Gastrocnemius medialis (tissue), 4 donors: ENCODE results near the gene TNNI3K. TPM values are rescaled to one million over a fixed set of nuclear protein-coding genes. Genes with fewer than 3 reads are reported as not detected.

ENCODE experiments used
- ATAC-seq, 2 donors: fragments of 150-250 bp; one replicate each; pipeline ENCODE4 v1.9.1; 2016
- DNase-seq, 2 donors: peaks; one replicate each; pipeline ENCODE4 v3.0.0-alpha.2; 2019
- H3K27ac ChIP-seq, 4 donors: fragments of 200-600 bp; sonication (generic); 1 replicate in 1 of 4; 2 replicates in 3 of 4; pipeline ENCODE4 v1.5.1; 2016 to 2018; ENCODE audit warnings: mild to moderate bottlenecking in 2 of 4, moderate library complexity in 1 of 4
- H3K27me3 ChIP-seq, 3 donors: fragments of 200-600 bp; sonication (generic) in 2 of 3; 1 replicate in 1 of 3; 2 replicates in 2 of 3; pipeline versions ENCODE4 v1.5.1 to v1.6.0; 2016 to 2019; ENCODE audit warnings: mild to moderate bottlenecking in 1 of 3, moderate library complexity in 1 of 3
- H3K36me3 ChIP-seq, 2 donors: fragments of 200-600 bp; sonication (generic) in 1 of 2; one replicate each; pipeline ENCODE4 v1.5.1; 2017 to 2018
- H3K4me1 ChIP-seq, 2 donors: fragments of 200-600 bp; sonication (generic) in 1 of 2; one replicate each; pipeline ENCODE4 v1.5.1; 2016 to 2017; ENCODE audit warnings: mild to moderate bottlenecking in 2 of 2
- H3K4me3 ChIP-seq, 4 donors: fragments of 200-600 bp; sonication (generic) in 3 of 4; 1 replicate in 1 of 4; 2 replicates in 3 of 4; pipeline ENCODE4 v1.5.1; 2016 to 2019; ENCODE audit warnings: mild to moderate bottlenecking in 2 of 4
- H3K9me3 ChIP-seq, 3 donors: fragments of 200-600 bp; sonication (generic) in 2 of 3; 1 replicate in 1 of 3; 2 replicates in 2 of 3; pipeline ENCODE4 v1.5.1; 2016 to 2019
- CTCF ChIP-seq, 5 experiments: fragments of 450-650 bp in 3 of 5; fragments of 200-600 bp in 2 of 5; sonication (generic) in 2 of 5; IDR thresholded peaks in 4 of 5; conservative IDR thresholded peaks in 1 of 5; 1 replicate in 4 of 5; 2 replicates in 1 of 5; pipeline ENCODE4 v1.5.1; 2016 to 2019; ENCODE audit warnings: antibody characterized with exemption in 5 of 5, mild to moderate bottlenecking in 3 of 5, moderate library complexity in 3 of 5
- POLR2A ChIP-seq, 2 donors: fragments of 450-650 bp; IDR thresholded peaks; one replicate each; pipeline ENCODE4 v1.6.1; 2017; ENCODE audit warnings: antibody characterized with exemption in 2 of 2, mild to moderate bottlenecking in 2 of 2, moderate library complexity in 2 of 2
- in situ Hi-C, 4 donors: fragments of 200-750 bp; cut with MboI; loops; one replicate each; pipeline versions ENCODE4 v1.15.0 to v1.8.0; 2017; ENCODE audit warnings: low sequenced_read_pairs in 4 of 4
- intact Hi-C: fragments of 100-400 bp; cut with DNase I; formaldehyde crosslinking; loops from one replicate; pipeline ENCODE4 v1.15.1; 2023; ENCODE audit warnings: low total_unique reads
- total RNA-seq, 4 donors: library from RNA; depleted of rRNA; stranded (reverse); fragments of >200 nt; gene quantifications; one replicate each; pipeline versions ENCODE4 v1.1.0 to v1.2.3, GENCODE V29; 2016

The TNNI3K gene
- total RNA-seq, 4 donors from 2014 or later, result 0.39 to 8.6 (median 4.0) TPM

GRCh38 chr1:74344387-74344786 is 109.2 kb downstream of the TNNI3K start:
- Histone ChIP-seq H3K36me3 (no peaks in the 10 kb centered on the region), H3K9me3 (no peaks in the 10 kb centered on the region), H3K4me1 (peaks cover 0 to 6% of the 10 kb centered on the region in 2 donors), H3K4me3 (no peak overlapping the region), H3K27me3 (no peaks in the 10 kb centered on the region), H3K27ac (no peak overlapping the region)
- intact Hi-C loops, result no loop called here
- in situ Hi-C loops, result no loop called here
- no peak for ATAC-seq
- no peak for DNase-seq
- TF ChIP-seq CTCF (IDR thresholded peaks at IDR 0.05 in 4 of 5, conservative IDR thresholded peaks at IDR 0.05 in 1 of 5) (no peak), POLR2A (IDR thresholded peaks at IDR 0.05) (no peak)

- in situ Hi-C loops (no loop called here), intact Hi-C loops (no loop called here)
- Histone ChIP-seq H3K36me3 (no peaks in the 10 kb centered on the region), H3K4me1 (no peaks in the 10 kb centered on the region), H3K27ac (no peak overlapping the region), H3K27me3 (no peaks in the 10 kb centered on the region), H3K9me3 (no peaks in the 10 kb centered on the region), H3K4me3 (no peak overlapping the region)
- no peak for ATAC-seq
- DNase-seq, result no peak
- TF ChIP-seq CTCF (IDR thresholded peaks at IDR 0.05 in 4 of 5, conservative IDR thresholded peaks at IDR 0.05 in 1 of 5) (no peak), POLR2A (IDR thresholded peaks at IDR 0.05) (no peak)
Observed at GRCh38 chr1:74356493-74356892, 121.3 kb downstream of the TNNI3K start.

- no peak overlapping the region for H3K27ac ChIP-seq
- no peak for ATAC-seq
Observed at GRCh38 chr1:74357150-74357549, 122.0 kb downstream of the TNNI3K start.

GRCh38 chr1:74357756-74358155 is 122.6 kb downstream of the TNNI3K start:
- TF ChIP-seq CTCF (IDR thresholded peaks at IDR 0.05 in 4 of 5, conservative IDR thresholded peaks at IDR 0.05 in 1 of 5) (no peak), POLR2A (IDR thresholded peaks at IDR 0.05) (no peak)
- H3K36me3 ChIP-seq, result no peaks in the 10 kb centered on the region
- H3K9me3 ChIP-seq, result no peaks in the 10 kb centered on the region
- H3K27ac ChIP-seq, result no peak overlapping the region
- H3K4me1 ChIP-seq, result no peaks in the 10 kb centered on the region
- no peaks in the 10 kb centered on the region for H3K27me3 ChIP-seq
- no peak overlapping the region for H3K4me3 ChIP-seq
- intact Hi-C loops (no loop called here), in situ Hi-C loops (no loop called here)
- DNase-seq (no peak), ATAC-seq (no peak)

More at GRCh38 chr1:74357150-74357549, 122.0 kb downstream of the TNNI3K start:
- in situ Hi-C loops (no loop called here), intact Hi-C loops (no loop called here)
- Histone ChIP-seq H3K9me3 (no peaks in the 10 kb centered on the region), H3K27me3 (no peaks in the 10 kb centered on the region), H3K36me3 (no peaks in the 10 kb centered on the region), H3K4me1 (no peaks in the 10 kb centered on the region), H3K4me3 (no peak overlapping the region)
- DNase-seq, result no peak
- TF ChIP-seq CTCF (IDR thresholded peaks at IDR 0.05 in 4 of 5, conservative IDR thresholded peaks at IDR 0.05 in 1 of 5) (no peak), POLR2A (IDR thresholded peaks at IDR 0.05) (no peak)

- no peaks in the 10 kb centered on the region for H3K9me3 ChIP-seq
- no peak overlapping the region for H3K4me3 ChIP-seq
- intact Hi-C loops, result no loop called here
- H3K27me3 ChIP-seq, result no peaks in the 10 kb centered on the region
- DNase-seq (no peak), ATAC-seq (no peak)
- H3K27ac ChIP-seq, result no peak overlapping the region
- H3K4me1 ChIP-seq, result no peaks in the 10 kb centered on the region
- no peaks in the 10 kb centered on the region for H3K36me3 ChIP-seq
- in situ Hi-C loops, result no loop called here
- TF ChIP-seq POLR2A (IDR thresholded peaks at IDR 0.05) (no peak), CTCF (IDR thresholded peaks at IDR 0.05 in 4 of 5, conservative IDR thresholded peaks at IDR 0.05 in 1 of 5) (no peak)
Observed at GRCh38 chr1:74362691-74363090, 127.5 kb downstream of the TNNI3K start.
